GM19351 (cell line): ENCODE data around the gene SLC4A9.
A peak's percentile ranks its signal among the peaks of the same experiment; 100 is the strongest.

Experiments used
- ATAC-seq: cut with Tn5 transposase; IDR thresholded peaks from one replicate; pipeline ENCODE4 v1.9.1; 2021; ENCODE audit warnings: mild to moderate bottlenecking, moderate library complexity; ENCODE audit not compliant: unreplicated experiment

SLC4A9 gene

GRCh38 chr5:140360681-140361479 lies 886 bp downstream of the SLC4A9 start:
- ATAC-seq: no peak

GRCh38 chr5:140361901-140362300 lies 1.9 kb downstream of the SLC4A9 start:
- ATAC-seq: no peak

GRCh38 chr5:140362311-140362710 lies 2.3 kb downstream of the SLC4A9 start:
- no peak for ATAC-seq

GRCh38 chr5:140362875-140363630 lies 3.1 kb downstream of the SLC4A9 start:
- ATAC-seq: peak; percentile 95

- ATAC-seq: no peak
Observed at GRCh38 chr5:140363631-140364471, 3.9 kb downstream of the SLC4A9 start.

- no peak for ATAC-seq
Observed at GRCh38 chr5:140364472-140364765, 4.4 kb downstream of the SLC4A9 start.

- no peak for ATAC-seq
Observed at GRCh38 chr5:140365282-140365681, 5.3 kb downstream of the SLC4A9 start.

- ATAC-seq: no peak
Observed at GRCh38 chr5:140365941-140366340, 5.9 kb downstream of the SLC4A9 start.

GRCh38 chr5:140366589-140367255 lies 6.7 kb downstream of the SLC4A9 start:
- ATAC-seq: no peak

- no peak for ATAC-seq
Observed at GRCh38 chr5:140367256-140368013, 7.4 kb downstream of the SLC4A9 start.

GRCh38 chr5:140371356-140372151 lies 11.6 kb downstream of the SLC4A9 start:
- no peak for ATAC-seq

GRCh38 chr5:140372971-140373487 lies 13.0 kb downstream of the SLC4A9 start:
- peak; percentile 62 for ATAC-seq

- ATAC-seq: no peak
Observed at GRCh38 chr5:140381351-140381750, 21.4 kb downstream of the SLC4A9 start.

GRCh38 chr5:140381972-140382371 lies 22.0 kb downstream of the SLC4A9 start:
- peak; percentile 54 for ATAC-seq

GRCh38 chr5:140382866-140383265 lies 22.9 kb downstream of the SLC4A9 start:
- no peak for ATAC-seq

- ATAC-seq: no peak
Observed at GRCh38 chr5:140383300-140383699, 23.3 kb downstream of the SLC4A9 start.

GRCh38 chr5:140388052-140388451 lies 28.1 kb downstream of the SLC4A9 start:
- ATAC-seq: no peak

GRCh38 chr5:140391312-140391711 lies 31.3 kb downstream of the SLC4A9 start:
- no peak for ATAC-seq

- ATAC-seq: no peak
Observed at GRCh38 chr5:140391732-140392131, 31.7 kb downstream of the SLC4A9 start.
